ENCODE data around the gene TACC2.

GRCh38 chr10:122224159-122224558 lies 235.2 kb downstream of the TACC2 start:
- TF ChIP-seq CREB5 (CRISPR knock-in tag; IDR thresholded peaks at IDR 0.05; ENCODE audit: low read depth) (no peak), ZC3H10 (CRISPR knock-in tag; IDR thresholded peaks at IDR 0.05) (no peak), ESRRG (CRISPR knock-in tag; IDR thresholded peaks at IDR 0.05) (no peak), ZFP3 (CRISPR knock-in tag; IDR thresholded peaks at IDR 0.05) (no peak)

Measured in SK-N-SH treated with all-trans-retinoic acid at 6 μM for 48 hours (cell line).